Neural progenitor cell (in vitro differentiated cells): ENCODE data around the gene CMPK1. TPM values are rescaled to one million over a fixed set of nuclear protein-coding genes. Genes with fewer than 3 reads are reported as not detected.

ENCODE experiments used
- DNase-seq: peaks from one replicate; pipeline ENCODE4 v3.0.0-alpha.2; 2016; ENCODE audit warnings: low spot score
- H2AFZ ChIP-seq: fragments of 200-600 bp; sonication (generic); replicated peaks from 2 replicates; pipeline ENCODE4 v1.6.1; 2016; ENCODE audit warnings: antibody characterized with exemption
- H3F3A ChIP-seq: fragments of 200-600 bp; sonication (generic); 2 replicates; pipeline ENCODE4 v1.6.1; 2016; ENCODE audit warnings: antibody characterized with exemption, low read depth
- H3K27ac ChIP-seq: fragments of 200-600 bp; sonication (generic); 2 replicates; pipeline ENCODE4 v1.5.1; 2016; ENCODE audit warnings: mild to moderate bottlenecking
- H3K27me3 ChIP-seq: fragments of 200-600 bp; sonication (generic); 2 replicates; pipeline ENCODE4 v1.6.1; 2016; ENCODE audit warnings: mild to moderate bottlenecking, moderate library complexity
- H3K36me3 ChIP-seq: fragments of 200-600 bp; sonication (generic); 2 replicates; pipeline ENCODE4 v1.5.1; 2016
- H3K4me1 ChIP-seq: fragments of 200-600 bp; sonication (generic); 2 replicates; pipeline ENCODE4 v1.6.1; 2016; ENCODE audit warnings: mixed run types
- H3K4me2 ChIP-seq: fragments of 200-600 bp; sonication (generic); 2 replicates; pipeline ENCODE4 v1.6.1; 2016
- H3K4me3 ChIP-seq: fragments of 200-600 bp; sonication (generic); 2 replicates; pipeline ENCODE4 v1.5.1; 2016
- H3K79me2 ChIP-seq: fragments of 200-600 bp; sonication (generic); 2 replicates; pipeline ENCODE4 v1.6.1; 2016; ENCODE audit warnings: low read depth
- H3K9ac ChIP-seq: fragments of 200-600 bp; sonication (generic); 2 replicates; pipeline ENCODE4 v1.6.1; 2016
- H3K9me3 ChIP-seq: fragments of 200-600 bp; sonication (generic); 2 replicates; pipeline ENCODE4 v1.5.1; 2016; ENCODE audit warnings: low read depth
- H4K20me1 ChIP-seq: fragments of 200-600 bp; sonication (generic); 2 replicates; pipeline ENCODE4 v1.6.1; 2016; ENCODE audit warnings: low read depth
- H3K27ac Mint-ChIP-seq: 3 replicates; pipeline ENCODE4 v1.8.0; 2021; ENCODE audit warnings: mixed read lengths
- H3K27me3 Mint-ChIP-seq: 2 replicates; pipeline ENCODE4 v1.8.0; 2022; ENCODE audit warnings: low read depth, mild to moderate bottlenecking, inconsistent platforms, moderate library complexity, mixed read lengths; ENCODE audit not compliant: insufficient read depth
- H3K36me3 Mint-ChIP-seq: 3 replicates; pipeline ENCODE4 v1.8.0; 2021; ENCODE audit warnings: mixed read lengths
- H3K4me1 Mint-ChIP-seq: 3 replicates; pipeline ENCODE4 v1.8.0; 2021; ENCODE audit warnings: mixed read lengths
- H3K4me3 Mint-ChIP-seq: 3 replicates; pipeline ENCODE4 v1.8.0; 2021; ENCODE audit warnings: mild to moderate bottlenecking, moderate library complexity, mixed read lengths
- H3K9me3 Mint-ChIP-seq: 3 replicates; pipeline ENCODE4 v1.8.0; 2020; ENCODE audit warnings: mixed read lengths
- CTCF ChIP-seq: fragments of 200-600 bp; sonication (generic); IDR thresholded peaks from 2 replicates; pipeline ENCODE4 v1.5.1; 2017; ENCODE audit warnings: antibody characterized with exemption, mild to moderate bottlenecking
- EZH2 ChIP-seq: fragments of 200-600 bp; sonication (generic); IDR thresholded peaks from 2 replicates; pipeline ENCODE4 v1.6.1; 2017; ENCODE audit warnings: antibody characterized with exemption, mild to moderate bottlenecking, moderate library complexity
- EZH2phosphoT487 ChIP-seq: fragments of 200-600 bp; sonication (generic); IDR thresholded peaks from 2 replicates; pipeline ENCODE4 v1.6.1; 2017; ENCODE audit warnings: antibody characterized with exemption
- total RNA-seq: library from RNA; depleted of rRNA; stranded (reverse); fragments of >200 nt; gene quantifications from 2 replicates; pipeline ENCODE4 v1.2.3, GENCODE V29; 2015; ENCODE audit warnings: low replicate concordance

CMPK1 gene
- total RNA-seq, 1 donor from 2014 or later: 68.0 TPM

GRCh38 chr1:47420547-47420946, 87.0 kb downstream of the CMPK1 start:
- Histone ChIP-seq H3K4me3 (no peak overlapping the region), H3K36me3 (no peaks in the 10 kb centered on the region), H3K79me2 (no peaks in the 10 kb centered on the region), H3K9me3 (no peaks in the 10 kb centered on the region), H3K9ac (no peak overlapping the region), H3K4me2 (no peak overlapping the region), H2AFZ (no peak overlapping the region), H3K27me3 (peaks cover 95% of the 10 kb centered on the region), H4K20me1 (peaks cover 15% of the 10 kb centered on the region), H3K4me1 (peaks cover 3% of the 10 kb centered on the region), H3F3A (no peaks in the 10 kb centered on the region), H3K27ac (no peak overlapping the region)
- peaks cover 57% of the 10 kb centered on the region for H3K27me3 Mint-ChIP-seq
- H3K4me3 Mint-ChIP-seq: no peak overlapping the region
- no peak overlapping the region for H3K27ac Mint-ChIP-seq
- no peak for TF ChIP-seq CTCF
- no peak for TF ChIP-seq EZH2
- TF ChIP-seq EZH2phosphoT487: no peak
- H3K36me3 Mint-ChIP-seq: no peaks in the 10 kb centered on the region
- no peaks in the 10 kb centered on the region for H3K9me3 Mint-ChIP-seq
- no peak for DNase-seq
- H3K4me1 Mint-ChIP-seq: peaks cover 5% of the 10 kb centered on the region

- no peak for DNase-seq
Observed at GRCh38 chr1:47423872-47424271, 90.3 kb downstream of the CMPK1 start.

GRCh38 chr1:47424336-47424982, 90.9 kb downstream of the CMPK1 start:
- H3K4me1 ChIP-seq: peaks cover 3% of the 10 kb centered on the region
- Mint-ChIP-seq H3K4me1 (peaks cover 2% of the 10 kb centered on the region), H3K36me3 (no peaks in the 10 kb centered on the region), H3K27me3 (peaks cover 35% of the 10 kb centered on the region), H3K27ac (no peak overlapping the region), H3K4me3 (no peak overlapping the region), H3K9me3 (no peaks in the 10 kb centered on the region)
- TF ChIP-seq EZH2phosphoT487 (peak; percentile 36), EZH2 (no peak), CTCF (peak; percentile 99)
- H3F3A ChIP-seq: no peaks in the 10 kb centered on the region
- no peak overlapping the region for H2AFZ ChIP-seq
- H3K27me3 ChIP-seq: peaks cover 95% of the 10 kb centered on the region
- H3K27ac ChIP-seq: no peak overlapping the region
- H3K36me3 ChIP-seq: no peaks in the 10 kb centered on the region
- no peak overlapping the region for H3K9ac ChIP-seq
- no peak overlapping the region for H3K4me2 ChIP-seq
- no peaks in the 10 kb centered on the region for H3K9me3 ChIP-seq
- no peaks in the 10 kb centered on the region for H4K20me1 ChIP-seq
- peak; percentile 90 for DNase-seq
- H3K4me3 ChIP-seq: no peak overlapping the region
- no peaks in the 10 kb centered on the region for H3K79me2 ChIP-seq

More at GRCh38 chr1:47423872-47424271, 90.3 kb downstream of the CMPK1 start:
- peaks cover 41% of the 10 kb centered on the region for H3K27me3 Mint-ChIP-seq
- Histone ChIP-seq H3K9ac (no peak overlapping the region), H4K20me1 (peaks cover 4% of the 10 kb centered on the region), H3K27ac (no peak overlapping the region), H3F3A (no peaks in the 10 kb centered on the region), H3K4me2 (no peak overlapping the region), H3K27me3 (peaks cover 95% of the 10 kb centered on the region), H3K79me2 (no peaks in the 10 kb centered on the region), H3K4me1 (peaks cover 3% of the 10 kb centered on the region), H3K36me3 (no peaks in the 10 kb centered on the region), H3K9me3 (no peaks in the 10 kb centered on the region), H3K4me3 (no peak overlapping the region), H2AFZ (no peak overlapping the region)
- no peak overlapping the region for H3K27ac Mint-ChIP-seq
- TF ChIP-seq EZH2: no peak
- peak; percentile 12 for TF ChIP-seq EZH2phosphoT487
- TF ChIP-seq CTCF: no peak
- no peaks in the 10 kb centered on the region for H3K9me3 Mint-ChIP-seq
- H3K36me3 Mint-ChIP-seq: no peaks in the 10 kb centered on the region
- H3K4me3 Mint-ChIP-seq: no peak overlapping the region
- H3K4me1 Mint-ChIP-seq: peaks cover 2% of the 10 kb centered on the region

Other genes with a start within 250 kb of the CMPK1 start
- not detected in 2 replicates for gene CYP4A22, start 196.3 kb upstream of the CMPK1 start, total RNA-seq
- gene PDZK1IP1, start 143.8 kb upstream of the CMPK1 start, total RNA-seq: not detected in 2 replicates
- gene TAL1, start 101.6 kb upstream of the CMPK1 start, total RNA-seq: not detected in 2 replicates
- gene STIL, start 19.6 kb upstream of the CMPK1 start, total RNA-seq: 49.0 and 59.0 TPM in 2 replicates
- gene FOXE3, start 82.5 kb downstream of the CMPK1 start, total RNA-seq: not detected in 2 replicates
- 0.03 and 0.32 TPM in 2 replicates for gene FOXD2, start 104.3 kb downstream of the CMPK1 start, total RNA-seq